Prostate gland (tissue), 2 donors: ENCODE data around the gene CORO7. TPM values are rescaled to one million over a fixed set of nuclear protein-coding genes. Genes with fewer than 3 reads are reported as not detected.

Experiments used
- DNase-seq: peaks from one replicate; pipeline ENCODE4 v3.0.0-alpha.2; 2019; ENCODE audit warnings: low spot score
- H3K27ac ChIP-seq, 2 donors: fragments of 200-600 bp; sonication (generic); 2 replicates each; pipeline ENCODE4 v1.5.1; 2017 to 2019
- H3K27me3 ChIP-seq: fragments of 200-600 bp; sonication (generic); replicated peaks from 2 replicates; pipeline ENCODE4 v1.5.1; 2019; ENCODE audit not compliant: insufficient read depth
- H3K36me3 ChIP-seq, 2 donors: fragments of 200-600 bp; sonication (generic); 1 replicate in 1 of 2; 2 replicates in 1 of 2; pipeline versions ENCODE4 v1.5.1 to v1.8.1; 2017 to 2019
- H3K4me1 ChIP-seq: fragments of 200-600 bp; sonication (generic); replicated peaks from 2 replicates; pipeline ENCODE4 v1.5.1; 2019
- H3K4me3 ChIP-seq, 2 donors: fragments of 200-600 bp; sonication (generic); 2 replicates each; pipeline ENCODE4 v1.5.1; 2017 to 2019
- H3K9me3 ChIP-seq: fragments of 200-600 bp; sonication (generic); 2 replicates; pipeline ENCODE4 v1.5.1; 2017
- CTCF ChIP-seq, 4 experiments: fragments of 200-600 bp in 2 of 4; fragments of 450-650 bp in 2 of 4; sonication (generic) in 2 of 4; IDR thresholded peaks; 1 replicate in 3 of 4; 2 replicates in 1 of 4; pipeline ENCODE4 v1.5.1; 2016 to 2019; ENCODE audit warnings: antibody characterized with exemption in 4 of 4, mild to moderate bottlenecking in 2 of 4, moderate library complexity in 2 of 4
- POLR2A ChIP-seq: fragments of 450-650 bp; IDR thresholded peaks from one replicate; pipeline ENCODE4 v1.6.1; 2016; ENCODE audit warnings: antibody characterized with exemption, mild to moderate bottlenecking
- POLR2AphosphoS5 ChIP-seq: sonication (generic); formaldehyde crosslinking; IDR thresholded peaks from one replicate; pipeline ENCODE4 v1.6.1; 2017; ENCODE audit warnings: antibody characterized with exemption
- WGBS: methylation state at CpG from one replicate; pipeline ENCODE4 v1.1.5; 2018; 5-methylcytosine and 5-hydroxymethylcytosine counted together
- intact Hi-C: fragments of 100-400 bp; cut with DNase I; formaldehyde crosslinking; loops from one replicate; pipeline ENCODE4 v1.14.2; 2022
- total RNA-seq, 2 donors: library from RNA; depleted of rRNA; stranded (reverse); fragments of >200 nt; gene quantifications; one replicate each; pipeline ENCODE4 v1.1.0, GENCODE V29; 2016

CORO7 gene
- 100 to 1,000 TPM in 1 of 2 donors, 10 to 100 TPM in 1; 24.1 to 122 TPM for total RNA-seq

- Histone ChIP-seq H3K27me3 (no peaks in the 10 kb centered on the region), H3K27ac (peak within 1 kb of the TSS; percentile 43 to 55), H3K4me3 (peak within 1 kb of the TSS; percentile 73 to 75), H3K9me3 (no peaks in the 10 kb centered on the region), H3K4me1 (peaks cover 5% of the 10 kb centered on the region), H3K36me3 (no peaks in the 10 kb centered on the region)
- DNase-seq: peak; percentile 96
- under 1% methylated on average over 64 of the region's 92 CpGs for WGBS
- intact Hi-C loops: no loop called here
- TF ChIP-seq POLR2A: peak; percentile 63
- TF ChIP-seq CTCF (IDR thresholded peaks at IDR 0.05): peak in 2 of 4 experiments; percentile 54 to 56
- peak; percentile 88 for TF ChIP-seq POLR2AphosphoS5
Measured at GRCh38 chr16:4416200-4417032, at the start of gene CORO7. Gene CORO7 (minus strand): TSS chr16:4416596. CDS start chr16:4416518, 78 bp downstream.

GRCh38 chr16:4463522-4464163, 47.2 kb upstream of the CORO7 start:
- DNase-seq: no peak
- H3K4me1 ChIP-seq: no peaks in the 10 kb centered on the region
- no peak overlapping the region for H3K4me3 ChIP-seq
- H3K27ac ChIP-seq: no peak overlapping the region
- H3K27me3 ChIP-seq: no peaks in the 10 kb centered on the region
- TF ChIP-seq POLR2AphosphoS5 (no peak), CTCF (IDR thresholded peaks at IDR 0.05) (no peak), POLR2A (no peak)
- 81% methylated on average over 22 of the region's 22 CpGs for WGBS
- intact Hi-C loops: no loop called here
- H3K9me3 ChIP-seq: no peaks in the 10 kb centered on the region
- H3K36me3 ChIP-seq: peaks cover 3 to 11% of the 10 kb centered on the region in 2 donors

DNA sequence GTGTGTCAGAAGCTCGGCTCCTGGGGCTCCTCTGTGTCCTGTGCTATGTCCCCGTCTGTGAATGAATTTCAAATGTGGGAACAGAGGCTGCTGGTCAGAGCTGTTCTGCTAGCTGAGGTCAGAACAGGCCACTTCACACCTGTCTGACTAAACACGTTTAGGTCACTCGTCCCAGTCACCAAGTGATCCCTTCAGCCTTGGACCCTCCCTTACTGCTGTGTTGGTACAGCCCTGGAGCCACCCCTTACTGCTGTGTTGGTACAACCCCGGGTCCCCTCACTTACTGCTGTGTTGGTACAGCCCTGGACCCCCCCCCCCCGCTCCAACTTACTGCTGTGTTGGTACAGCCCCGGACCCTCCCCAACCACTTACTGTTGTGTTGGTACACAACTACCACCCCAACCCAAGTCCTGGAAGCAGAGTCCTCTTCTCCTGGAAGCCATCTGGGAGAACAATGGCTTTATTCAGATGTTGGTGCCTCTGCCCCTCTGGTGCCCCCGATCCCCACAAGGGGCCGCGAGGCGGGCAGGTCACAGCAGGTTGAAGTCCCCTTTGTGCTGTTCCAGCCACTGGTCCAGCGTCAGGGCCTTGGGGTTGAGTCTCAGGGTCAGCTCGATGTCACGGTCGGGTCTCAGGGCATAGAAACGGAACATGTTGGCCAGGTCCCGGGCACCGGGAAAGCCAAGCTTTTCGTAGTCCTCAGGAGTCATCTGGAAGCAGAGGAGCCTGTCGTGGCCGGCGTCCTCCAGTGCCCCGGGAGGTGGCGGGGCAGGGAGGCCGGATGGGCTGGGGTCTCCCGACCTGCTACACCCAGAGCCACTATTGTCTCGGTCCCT, 45.1 kb upstream of the CORO7 start:
- Histone ChIP-seq H3K27ac (no peak overlapping the region), H3K9me3 (no peaks in the 10 kb centered on the region), H3K4me3 (no peak overlapping the region), H3K27me3 (no peaks in the 10 kb centered on the region), H3K36me3 (peaks cover 3 to 12% of the 10 kb centered on the region in 2 donors), H3K4me1 (no peaks in the 10 kb centered on the region)
- TF ChIP-seq POLR2A (no peak), POLR2AphosphoS5 (no peak), CTCF (IDR thresholded peaks at IDR 0.05) (no peak)
- no peak for DNase-seq
- 61% methylated on average over 26 of the region's 27 CpGs for WGBS
- intact Hi-C loops: no loop called here

DNA sequence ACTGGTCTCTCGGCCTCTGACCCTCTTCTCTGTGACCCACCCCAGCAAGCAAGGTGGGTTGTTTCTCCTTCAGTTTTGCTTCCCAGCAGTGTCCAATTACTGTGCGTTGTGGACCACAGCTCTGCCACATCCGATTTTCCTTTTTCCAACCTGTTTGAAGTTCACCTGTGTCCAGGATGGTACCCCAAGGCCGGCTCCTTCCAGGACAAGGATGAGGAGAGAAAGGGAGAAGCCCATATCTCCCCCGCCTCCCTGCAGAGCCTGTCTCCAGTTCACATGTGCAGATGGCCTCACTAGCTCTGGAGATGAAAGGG, 44.5 kb upstream of the CORO7 start:
- Histone ChIP-seq H3K27ac (no peak overlapping the region), H3K4me3 (no peak overlapping the region), H3K9me3 (no peaks in the 10 kb centered on the region), H3K4me1 (no peaks in the 10 kb centered on the region), H3K36me3 (peaks cover 2 to 12% of the 10 kb centered on the region in 2 donors), H3K27me3 (no peaks in the 10 kb centered on the region)
- DNase-seq: no peak
- intact Hi-C loops: no loop called here
- 74% methylated on average over 5 of the region's 5 CpGs for WGBS
- TF ChIP-seq POLR2A (no peak), POLR2AphosphoS5 (no peak), CTCF (IDR thresholded peaks at IDR 0.05) (no peak)
